Upper lobe of left lung (tissue), 4 donors: ENCODE results near the gene FMNL2.

Source experiments
- CTCF ChIP-seq, 6 experiments: fragments of 450-650 bp in 4 of 6; fragments of 200-600 bp in 2 of 6; sonication (generic) in 2 of 6; IDR thresholded peaks; one replicate each; pipeline ENCODE4 v1.5.1; 2016 to 2019; ENCODE audit warnings: antibody characterized with exemption in 6 of 6
- EP300 ChIP-seq, 4 donors: sonication (generic); formaldehyde crosslinking; IDR thresholded peaks; one replicate each; pipeline ENCODE4 v1.5.1; 2017; ENCODE audit warnings: antibody characterized with exemption in 4 of 4, control low read depth in 2 of 4
- POLR2A ChIP-seq, 4 donors: fragments of 450-650 bp; IDR thresholded peaks; one replicate each; pipeline ENCODE4 v1.5.1; 2016 to 2017; ENCODE audit warnings: antibody characterized with exemption in 4 of 4, mild to moderate bottlenecking in 2 of 4
- POLR2AphosphoS5 ChIP-seq, 2 donors: sonication (generic); formaldehyde crosslinking; IDR thresholded peaks; one replicate each; pipeline ENCODE4 v1.5.1; 2017; ENCODE audit warnings: antibody characterized with exemption in 2 of 2

DNA sequence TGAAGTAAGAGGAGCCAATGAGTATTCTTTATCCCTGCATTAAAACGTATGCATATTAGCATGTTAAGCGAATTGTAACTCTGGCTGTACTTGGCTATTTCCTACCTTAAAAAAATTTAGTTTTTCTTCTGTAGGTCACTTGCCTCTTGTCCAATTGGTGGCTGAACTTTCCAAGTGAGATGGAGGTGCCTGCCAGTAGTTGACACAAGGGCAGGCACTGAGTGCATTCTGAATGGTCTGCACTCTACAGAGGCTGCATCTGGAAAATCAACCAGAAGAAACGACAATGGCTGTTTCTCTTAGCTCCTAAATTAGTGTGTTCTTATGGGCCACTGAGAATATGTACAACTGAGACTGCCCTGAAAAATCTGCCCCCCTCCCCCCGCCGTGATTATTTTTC is 221.5 kb downstream of the FMNL2 start:
- no peak for TF ChIP-seq CTCF (IDR thresholded peaks at IDR 0.05)
- no peak for TF ChIP-seq POLR2A (IDR thresholded peaks at IDR 0.05)
- no peak for TF ChIP-seq POLR2AphosphoS5 (IDR thresholded peaks at IDR 0.05)
- no peak for TF ChIP-seq EP300 (IDR thresholded peaks at IDR 0.05)
